DMS53 treated with DMSO at 0.1 percent for 48 hours (cell line): Measurements from ENCODE around the gene PRSS33.

ENCODE experiments used
- DNase-seq: peaks from one replicate; lab custom pipeline; 2025; ENCODE audit not compliant: unreplicated experiment; lab: John Stamatoyannopoulos, UW

The PRSS33 gene

DNA sequence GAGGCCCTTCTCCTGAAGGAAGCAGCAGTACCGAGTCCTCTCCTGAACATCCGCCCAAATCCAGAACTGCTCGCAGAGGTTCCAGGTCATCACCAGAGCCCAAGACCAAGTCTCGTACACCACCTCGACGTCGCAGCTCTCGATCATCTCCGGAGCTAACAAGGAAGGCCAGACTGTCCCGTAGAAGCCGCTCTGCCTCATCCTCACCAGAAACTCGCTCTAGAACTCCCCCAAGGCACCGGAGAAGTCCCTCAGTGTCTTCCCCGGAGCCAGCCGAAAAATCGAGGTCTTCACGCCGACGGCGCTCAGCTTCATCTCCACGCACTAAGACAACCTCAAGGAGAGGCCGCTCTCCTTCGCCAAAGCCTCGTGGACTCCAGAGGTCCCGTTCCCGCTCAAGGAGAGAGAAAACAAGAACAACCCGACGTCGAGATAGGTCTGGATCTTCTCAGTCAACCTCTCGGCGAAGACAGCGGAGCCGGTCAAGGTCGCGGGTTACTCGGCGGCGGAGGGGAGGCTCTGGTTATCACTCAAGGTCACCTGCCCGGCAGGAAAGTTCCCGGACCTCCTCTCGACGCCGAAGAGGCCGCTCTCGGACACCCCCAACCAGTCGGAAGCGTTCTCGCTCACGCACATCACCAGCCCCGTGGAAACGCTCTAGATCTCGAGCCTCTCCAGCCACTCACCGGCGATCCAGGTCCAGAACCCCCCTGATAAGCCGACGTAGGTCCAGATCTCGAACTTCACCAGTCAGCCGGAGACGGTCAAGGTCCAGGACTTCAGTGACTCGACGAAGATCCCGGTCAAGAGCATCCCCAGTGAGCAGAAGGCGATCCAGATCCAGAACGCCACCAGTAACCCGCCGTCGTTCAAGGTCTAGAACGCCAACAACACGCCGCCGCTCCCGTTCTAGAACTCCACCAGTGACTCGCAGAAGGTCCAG lies 21.6 kb downstream of the PRSS33 start:
- DNase-seq, result no peak

DNA sequence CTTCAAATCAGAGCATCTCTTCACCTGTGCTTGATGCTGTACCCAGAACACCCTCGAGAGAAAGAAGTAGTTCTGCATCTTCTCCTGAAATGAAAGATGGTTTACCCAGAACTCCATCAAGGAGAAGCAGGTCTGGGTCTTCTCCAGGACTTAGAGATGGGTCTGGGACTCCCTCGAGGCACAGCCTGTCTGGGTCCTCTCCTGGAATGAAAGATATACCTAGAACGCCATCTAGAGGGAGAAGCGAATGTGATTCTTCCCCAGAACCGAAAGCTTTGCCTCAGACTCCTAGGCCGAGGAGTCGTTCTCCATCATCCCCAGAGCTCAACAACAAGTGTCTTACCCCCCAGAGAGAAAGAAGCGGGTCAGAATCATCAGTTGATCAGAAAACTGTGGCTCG lies 22.6 kb downstream of the PRSS33 start:
- DNase-seq, result no peak

DNA sequence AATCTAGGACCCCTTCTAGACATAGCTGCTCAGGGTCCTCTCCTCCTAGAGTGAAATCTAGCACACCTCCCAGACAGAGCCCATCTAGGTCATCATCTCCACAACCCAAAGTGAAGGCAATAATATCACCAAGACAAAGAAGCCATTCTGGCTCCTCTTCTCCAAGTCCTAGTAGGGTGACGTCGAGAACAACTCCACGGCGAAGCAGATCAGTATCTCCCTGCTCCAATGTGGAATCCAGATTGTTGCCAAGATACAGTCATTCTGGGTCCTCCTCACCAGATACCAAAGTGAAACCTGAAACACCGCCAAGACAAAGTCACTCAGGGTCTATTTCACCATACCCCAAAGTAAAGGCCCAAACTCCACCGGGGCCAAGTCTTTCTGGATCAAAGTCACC lies 24.2 kb downstream of the PRSS33 start:
- no peak for DNase-seq

DNA sequence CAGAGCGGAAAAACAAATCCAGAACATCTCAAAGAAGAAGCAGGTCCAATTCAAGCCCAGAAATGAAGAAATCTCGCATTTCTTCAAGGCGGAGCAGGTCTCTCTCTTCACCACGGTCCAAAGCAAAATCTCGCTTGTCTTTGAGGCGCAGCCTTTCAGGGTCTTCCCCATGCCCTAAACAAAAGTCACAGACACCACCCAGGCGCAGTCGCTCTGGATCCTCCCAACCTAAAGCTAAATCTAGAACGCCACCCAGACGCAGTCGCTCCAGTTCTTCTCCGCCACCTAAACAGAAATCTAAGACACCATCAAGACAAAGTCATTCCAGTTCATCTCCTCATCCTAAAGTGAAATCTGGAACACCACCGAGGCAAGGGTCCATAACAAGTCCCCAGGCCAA lies 24.6 kb downstream of the PRSS33 start:
- no peak for DNase-seq

DNA sequence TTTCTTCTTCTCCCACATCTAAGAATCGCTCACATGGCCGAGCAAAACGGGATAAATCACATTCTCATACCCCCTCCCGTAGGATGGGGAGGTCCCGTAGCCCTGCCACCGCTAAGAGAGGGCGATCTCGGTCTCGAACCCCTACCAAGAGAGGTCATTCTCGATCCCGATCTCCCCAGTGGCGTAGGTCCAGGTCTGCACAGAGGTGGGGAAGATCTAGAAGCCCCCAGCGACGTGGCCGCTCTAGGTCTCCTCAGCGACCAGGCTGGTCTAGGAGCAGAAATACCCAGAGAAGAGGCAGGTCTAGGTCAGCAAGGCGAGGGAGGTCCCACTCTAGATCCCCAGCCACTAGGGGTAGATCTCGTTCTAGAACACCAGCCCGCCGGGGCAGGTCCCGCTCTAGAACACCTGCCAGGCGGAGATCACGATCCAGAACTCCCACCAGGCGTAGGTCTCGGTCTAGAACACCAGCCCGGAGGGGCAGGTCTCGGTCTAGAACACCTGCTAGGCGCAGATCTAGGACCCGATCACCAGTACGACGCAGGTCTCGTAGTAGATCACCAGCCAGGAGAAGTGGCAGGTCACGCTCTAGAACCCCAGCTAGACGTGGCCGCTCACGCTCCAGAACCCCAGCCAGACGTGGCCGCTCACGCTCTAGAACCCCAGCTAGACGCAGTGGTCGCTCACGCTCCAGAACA lies 25.3 kb downstream of the PRSS33 start:
- DNase-seq, result no peak

DNA sequence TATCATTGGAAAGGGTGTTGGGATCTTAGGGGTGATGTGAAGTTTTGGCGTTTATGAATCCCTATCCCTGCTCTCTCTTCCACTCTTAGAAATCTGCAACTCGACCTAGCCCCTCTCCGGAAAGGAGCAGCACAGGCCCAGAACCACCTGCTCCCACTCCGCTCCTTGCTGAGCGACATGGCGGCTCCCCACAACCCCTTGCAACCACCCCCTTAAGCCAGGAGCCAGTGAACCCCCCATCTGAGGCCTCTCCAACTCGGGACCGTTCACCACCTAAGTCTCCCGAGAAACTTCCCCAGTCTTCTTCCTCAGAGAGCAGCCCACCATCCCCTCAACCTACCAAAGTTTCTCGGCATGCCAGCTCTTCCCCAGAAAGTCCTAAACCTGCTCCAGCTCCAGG lies 25.9 kb downstream of the PRSS33 start:
- DNase-seq, result no peak

DNA sequence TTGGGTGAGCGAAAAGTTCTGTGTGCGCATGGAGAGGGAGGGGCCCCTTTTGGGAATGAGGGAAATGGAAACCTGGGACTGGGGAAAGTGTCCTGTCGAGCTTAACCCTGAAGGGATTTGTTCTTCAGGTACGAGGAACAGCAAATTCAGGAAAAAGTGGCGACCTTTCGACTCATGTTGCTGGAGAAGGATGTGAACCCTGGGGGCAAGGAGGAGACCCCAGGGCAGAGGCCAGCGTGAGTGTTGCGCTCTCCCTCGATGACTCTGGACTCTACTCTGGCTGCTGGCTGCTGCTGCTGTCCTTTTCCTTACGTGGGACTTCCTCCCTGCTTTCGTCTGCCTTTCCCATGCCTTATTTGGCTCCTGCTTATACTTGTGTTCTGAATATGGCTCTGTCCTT lies 30.0 kb downstream of the PRSS33 start:
- DNase-seq, result no peak

DNA sequence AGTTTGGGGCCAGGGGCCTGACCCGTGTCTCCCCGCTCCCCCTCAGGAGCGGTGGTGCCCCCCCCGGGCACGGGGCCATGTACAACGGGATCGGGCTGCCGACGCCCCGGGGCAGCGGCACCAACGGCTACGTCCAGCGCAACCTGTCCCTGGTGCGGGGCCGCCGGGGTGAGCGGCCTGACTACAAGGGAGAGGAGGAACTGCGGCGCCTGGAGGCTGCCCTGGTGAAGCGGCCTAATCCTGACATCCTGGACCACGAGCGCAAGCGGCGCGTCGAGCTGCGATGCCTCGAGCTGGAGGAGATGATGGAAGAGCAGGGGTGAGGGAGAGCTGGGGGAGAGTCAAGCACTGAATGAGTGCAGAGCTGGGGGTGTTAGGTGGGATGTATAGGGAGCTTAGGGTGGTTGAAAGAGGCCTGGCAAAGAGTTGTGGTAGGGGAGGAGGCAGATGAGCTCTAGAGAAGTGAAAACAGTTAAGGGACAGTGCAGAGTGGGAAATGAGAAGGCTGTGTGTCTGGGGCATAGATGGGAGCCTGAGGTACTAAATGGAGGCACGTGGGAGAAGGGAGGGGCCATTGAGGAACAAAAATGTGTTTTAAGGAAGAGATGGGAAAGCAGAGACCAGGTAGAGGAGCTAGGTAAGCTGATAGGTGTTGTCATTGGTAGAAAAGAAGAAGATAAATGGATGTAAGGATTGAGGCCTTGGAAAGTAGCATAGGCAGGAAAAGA lies 30.9 kb downstream of the PRSS33 start:
- DNase-seq, result no peak

DNA sequence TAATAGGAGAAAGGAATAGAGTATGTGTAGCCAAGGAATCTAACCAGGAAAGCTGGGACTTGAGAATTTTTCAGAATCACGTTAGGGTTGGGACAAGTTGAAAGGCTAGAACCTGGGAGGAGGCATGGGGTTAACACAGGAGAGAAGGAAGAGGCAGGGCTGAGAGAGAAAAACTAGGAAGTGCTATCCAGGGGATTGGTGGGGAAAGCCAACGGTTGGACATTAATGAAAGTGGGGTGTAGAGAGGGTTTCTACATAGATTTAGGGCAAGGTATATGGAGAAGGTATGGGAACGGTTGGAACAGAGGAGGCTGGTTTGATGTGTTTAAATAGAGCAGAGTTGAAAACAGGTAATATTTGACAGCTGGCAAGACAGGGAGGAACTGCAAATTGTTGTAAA lies 32.2 kb downstream of the PRSS33 start:
- no peak for DNase-seq

DNA sequence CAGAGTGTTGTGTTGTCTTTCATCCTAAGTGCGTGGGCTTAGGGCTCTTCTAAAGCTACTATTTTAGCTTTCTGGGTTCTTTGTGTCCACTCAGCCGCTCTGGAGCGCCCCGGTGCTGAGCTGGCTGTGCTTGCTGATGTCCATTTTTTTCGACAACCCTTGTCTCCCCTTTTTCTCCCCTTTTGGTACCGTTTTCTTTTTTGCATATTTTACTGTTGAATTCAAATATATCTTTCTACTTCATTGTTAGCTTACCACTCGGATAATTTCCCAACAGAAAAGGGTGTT lies 33.7 kb downstream of the PRSS33 start:
- DNase-seq, result no peak

DNA sequence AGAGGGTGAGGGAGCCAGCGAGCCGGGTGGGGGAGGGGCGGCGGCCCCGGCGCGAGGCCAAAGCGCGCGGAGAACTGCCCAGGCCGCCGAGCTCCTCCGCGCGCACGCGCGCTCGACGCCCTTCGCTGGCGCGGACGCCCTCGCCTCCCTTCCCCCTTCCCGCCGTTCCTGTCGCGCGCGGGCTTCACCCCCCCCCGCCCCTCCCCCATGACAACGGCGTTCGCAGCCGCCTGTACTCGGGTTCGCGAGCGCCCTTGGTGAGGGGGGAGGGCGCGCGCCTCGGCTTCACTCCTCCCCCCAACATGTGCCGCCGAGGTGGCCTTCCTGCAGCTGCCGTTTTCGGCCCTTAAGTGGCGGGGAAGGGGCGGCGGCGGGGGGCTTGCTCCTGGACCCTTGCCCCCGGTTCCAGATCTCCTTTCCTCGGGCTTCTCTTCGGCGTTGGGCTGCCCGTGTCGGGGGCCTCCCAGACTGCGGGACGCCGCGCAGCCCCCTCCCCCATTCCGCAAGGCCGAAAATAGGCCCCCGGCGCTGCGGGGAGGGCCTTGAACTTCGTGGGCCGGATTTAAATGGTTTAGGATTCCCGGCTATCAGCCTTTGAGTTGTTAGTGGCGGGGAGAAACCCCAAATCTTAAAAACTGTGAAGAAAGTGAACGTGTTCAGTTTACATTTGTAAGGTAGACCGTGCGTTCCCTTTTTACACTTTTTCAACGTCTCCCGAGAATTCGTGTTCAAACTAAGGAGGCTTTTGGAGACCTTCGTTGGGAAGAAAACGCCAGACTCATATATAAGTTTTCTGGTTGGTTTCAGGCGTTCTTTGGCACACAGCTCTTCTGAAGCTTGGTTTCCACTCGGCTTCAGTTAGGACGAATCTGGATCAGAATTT lies 34.3 kb downstream of the PRSS33 start:
- DNase-seq, result peak; percentile 44

DNA sequence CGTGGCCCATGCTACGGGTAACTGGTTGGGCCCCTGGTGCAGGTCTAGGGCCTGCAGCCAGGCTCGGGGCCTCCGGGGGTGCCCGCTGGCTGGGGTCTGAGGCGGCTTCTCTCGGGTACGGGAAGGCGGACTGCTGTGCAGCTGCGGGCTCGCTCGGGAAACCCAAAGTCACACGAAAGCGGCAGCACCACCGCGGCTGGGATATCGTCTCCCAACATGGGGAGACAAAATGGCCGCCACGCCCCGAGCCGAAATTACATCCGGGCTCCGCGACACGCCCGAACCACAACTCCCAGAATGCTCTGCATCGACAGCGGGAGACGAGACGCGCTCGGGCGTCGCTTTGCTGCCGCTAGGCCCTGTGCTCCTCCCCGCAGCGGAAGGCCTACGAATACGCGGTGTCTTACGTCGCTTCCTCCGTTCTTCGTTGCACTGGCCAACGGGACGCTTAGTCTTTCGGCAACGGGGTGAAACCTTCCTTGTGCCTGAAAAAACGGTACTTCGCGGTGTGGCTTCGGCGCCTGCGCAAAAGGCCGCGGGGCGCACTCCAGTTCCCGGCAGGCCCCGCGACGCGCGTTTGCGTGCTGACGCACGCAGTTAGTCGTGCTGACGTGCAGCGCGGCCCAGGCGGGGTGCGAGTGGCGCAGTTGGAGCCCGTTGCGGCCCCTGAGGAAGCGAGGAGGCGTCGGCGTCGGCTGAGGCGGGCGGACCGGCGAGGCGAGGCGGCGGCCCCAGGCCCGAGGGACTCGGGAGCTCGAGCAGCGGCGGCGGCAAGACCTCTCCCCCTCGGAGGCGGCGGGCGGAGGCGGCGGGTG lies 35.1 kb downstream of the PRSS33 start, which contains the start of gene SRRM2:
TSS of gene SRRM2 (plus strand) at position 604 of the 815 bp plus-strand sequence. CDS start 3,727 bp downstream, outside the sequence.
- DNase-seq, result peak; percentile 88

DNA sequence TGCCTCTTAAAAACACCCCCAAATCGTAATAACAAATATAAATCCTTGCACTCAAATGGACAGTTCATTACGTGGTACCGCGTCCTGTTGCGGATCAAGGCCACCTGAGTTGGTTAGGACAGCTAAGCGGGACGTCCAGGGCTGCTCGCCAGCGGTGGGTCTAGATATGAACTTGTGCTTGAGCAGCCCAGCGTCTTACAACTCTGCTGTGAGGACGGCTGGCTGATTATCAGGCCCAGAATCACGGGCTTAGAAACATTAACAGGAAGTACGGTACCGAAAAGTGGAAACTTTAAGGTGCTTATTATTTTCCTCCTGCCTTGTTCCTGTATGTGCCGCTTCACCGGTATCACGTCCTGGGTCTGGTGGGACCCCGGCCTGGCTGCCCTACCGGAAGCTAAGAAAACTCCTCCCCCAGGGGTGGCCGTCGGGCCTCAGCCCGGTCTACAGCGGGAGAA lies 35.8 kb downstream of the PRSS33 start:
- DNase-seq, result no peak

DNA sequence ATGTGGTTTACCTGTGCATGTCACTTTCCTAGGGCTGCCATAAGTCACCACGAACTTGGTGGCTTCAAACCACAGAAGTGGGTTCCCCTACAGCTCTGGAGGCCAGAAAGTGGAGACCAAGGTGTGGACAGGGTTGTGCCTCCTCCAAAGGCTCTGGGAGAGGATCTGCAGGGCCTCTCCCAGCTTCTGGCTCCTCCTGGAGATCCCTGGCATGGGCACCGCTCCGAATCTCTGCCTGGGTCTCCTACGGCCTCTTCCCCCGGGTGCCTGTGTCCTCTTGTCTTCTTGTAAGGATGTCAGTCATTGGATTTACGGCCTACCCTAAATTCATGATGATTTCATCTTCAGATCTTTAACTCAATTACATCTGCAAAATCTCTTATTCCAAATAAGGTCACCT lies 37.4 kb downstream of the PRSS33 start:
- DNase-seq, result no peak

DNA sequence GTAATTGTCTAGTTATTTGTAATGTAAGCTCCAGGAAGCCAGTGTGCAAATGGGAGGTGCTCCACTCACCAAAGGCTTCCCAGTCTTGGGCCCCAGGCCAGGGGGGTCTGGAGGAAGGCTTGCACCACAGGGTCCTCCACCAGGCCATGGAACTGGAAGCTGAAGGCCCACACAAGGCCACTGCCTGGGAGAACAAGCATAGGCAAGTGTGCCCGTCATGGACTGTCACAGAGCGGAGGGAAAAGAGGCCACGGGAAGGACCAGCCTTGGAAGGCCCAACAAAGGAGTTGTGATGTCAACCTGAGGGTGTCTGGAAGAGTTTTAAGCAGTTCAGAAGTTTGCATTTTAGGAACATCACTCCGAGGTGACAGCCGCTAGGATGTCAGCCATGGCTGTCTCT lies 37.9 kb downstream of the PRSS33 start:
- DNase-seq, result no peak

DNA sequence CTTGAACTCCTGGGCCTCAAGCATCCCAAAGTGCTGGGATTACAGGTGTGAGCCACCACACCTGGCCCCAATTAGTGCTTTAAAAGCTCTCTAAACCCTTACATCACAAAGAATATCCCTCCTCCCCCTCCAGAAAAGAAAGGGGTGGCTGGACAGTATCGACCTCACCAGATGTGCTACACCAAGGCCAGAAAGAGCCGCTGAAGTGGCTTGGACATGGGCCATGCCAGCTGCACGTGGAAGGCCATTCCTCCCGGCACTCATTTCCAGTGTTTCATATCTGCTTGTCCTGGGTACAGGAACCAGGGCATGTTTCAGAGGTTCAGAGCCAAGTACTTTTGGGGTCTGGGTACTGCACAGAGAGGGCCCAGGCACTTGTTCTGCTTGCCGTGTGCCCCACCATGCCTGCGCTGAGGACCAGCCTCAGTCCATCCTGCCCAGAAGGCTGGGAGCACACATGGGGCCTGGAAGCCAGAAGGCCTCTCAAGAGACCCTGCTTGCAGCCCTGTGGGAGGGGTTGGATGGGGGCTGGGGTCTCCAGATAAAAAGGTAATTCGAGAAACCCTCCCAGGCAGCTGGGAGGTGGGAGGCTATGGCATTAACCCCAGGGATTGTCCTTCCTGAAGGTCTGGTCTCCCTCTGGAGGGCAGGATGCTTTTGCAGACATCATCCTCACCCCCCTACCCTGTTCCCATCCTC lies 38.5 kb downstream of the PRSS33 start:
- DNase-seq, result no peak

DNA sequence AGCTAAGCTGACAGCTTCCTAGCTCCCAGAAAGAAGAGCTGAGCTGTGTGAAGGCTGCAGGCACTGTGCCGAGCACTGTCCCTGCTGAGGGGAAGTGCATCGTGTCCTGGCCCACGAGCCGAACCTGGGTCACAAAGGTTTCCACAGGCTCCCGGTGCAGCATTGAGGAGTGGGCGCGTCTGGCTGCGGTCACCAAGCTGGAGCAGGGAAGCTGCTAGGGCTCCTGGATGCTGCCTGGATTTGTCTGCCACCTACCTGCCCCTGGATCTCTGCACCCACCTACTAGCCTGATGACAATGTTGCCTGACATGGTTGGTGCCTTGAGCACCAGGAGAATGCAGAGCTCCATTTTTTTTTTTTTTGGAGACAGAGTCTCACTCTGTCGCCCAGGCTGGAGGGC lies 41.4 kb downstream of the PRSS33 start:
- DNase-seq, result no peak

DNA sequence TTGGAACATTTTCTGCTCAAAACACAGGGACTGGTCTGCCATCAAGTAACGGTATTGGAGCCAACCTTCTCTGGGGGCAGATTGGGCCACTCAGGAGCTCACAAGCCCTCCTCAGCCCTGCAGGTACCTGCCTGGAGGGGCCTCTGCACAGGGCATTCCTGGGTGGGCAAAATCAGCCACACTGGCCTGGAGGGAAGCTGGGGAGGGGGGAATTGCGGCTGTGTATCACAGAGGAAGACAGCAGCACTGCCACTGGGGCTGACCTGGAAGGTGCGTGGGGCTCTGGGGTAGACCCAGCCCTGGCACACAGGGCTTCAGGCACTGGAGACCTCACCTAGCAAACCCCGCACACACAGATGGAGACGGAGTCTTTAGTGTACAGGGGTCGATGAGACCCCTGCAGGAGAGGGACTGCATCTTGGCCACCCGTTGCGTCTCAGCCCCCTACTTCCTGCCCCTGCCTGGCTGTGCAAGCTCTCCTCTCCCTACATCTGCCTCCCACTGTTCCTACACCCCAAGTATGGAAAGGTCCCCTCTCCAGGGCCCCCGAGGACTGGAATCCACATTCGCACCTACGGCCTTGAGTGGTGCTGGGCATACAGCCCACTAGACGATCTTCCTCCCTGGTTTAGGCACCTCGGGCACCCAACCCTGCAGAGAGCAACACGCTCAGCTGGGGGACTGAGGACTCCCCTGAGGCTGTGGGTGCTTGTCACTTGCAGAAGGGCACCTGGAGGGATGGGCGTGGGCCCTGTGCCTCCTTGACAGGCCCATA lies 42.1 kb downstream of the PRSS33 start:
- DNase-seq, result no peak

DNA sequence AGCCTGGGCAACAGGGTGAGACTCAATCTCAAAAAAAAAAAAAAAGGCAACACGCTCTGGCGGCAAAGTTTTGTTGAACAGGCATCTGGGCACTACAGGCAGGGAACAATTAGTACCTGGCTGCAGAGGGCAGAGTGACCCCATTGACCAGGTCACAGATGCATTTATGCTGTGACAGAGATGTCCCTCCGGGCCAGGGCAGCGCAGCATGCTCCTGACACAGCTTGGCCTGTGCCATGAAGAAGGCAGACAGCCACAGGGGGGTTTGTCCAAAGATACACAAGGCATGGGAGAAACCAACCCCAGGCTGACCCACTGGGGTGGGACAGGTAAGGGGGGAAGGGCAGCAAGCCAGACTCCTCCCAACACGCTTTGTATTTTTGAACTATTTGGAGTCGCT lies 42.6 kb downstream of the PRSS33 start:
- DNase-seq, result no peak
